ENCODE data around the gene CYB5B.
A peak's percentile ranks its signal among the peaks of the same experiment; 100 is the strongest.

Gene CYB5B, protein sequence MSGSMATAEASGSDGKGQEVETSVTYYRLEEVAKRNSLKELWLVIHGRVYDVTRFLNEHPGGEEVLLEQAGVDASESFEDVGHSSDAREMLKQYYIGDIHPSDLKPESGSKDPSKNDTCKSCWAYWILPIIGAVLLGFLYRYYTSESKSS

DNA sequence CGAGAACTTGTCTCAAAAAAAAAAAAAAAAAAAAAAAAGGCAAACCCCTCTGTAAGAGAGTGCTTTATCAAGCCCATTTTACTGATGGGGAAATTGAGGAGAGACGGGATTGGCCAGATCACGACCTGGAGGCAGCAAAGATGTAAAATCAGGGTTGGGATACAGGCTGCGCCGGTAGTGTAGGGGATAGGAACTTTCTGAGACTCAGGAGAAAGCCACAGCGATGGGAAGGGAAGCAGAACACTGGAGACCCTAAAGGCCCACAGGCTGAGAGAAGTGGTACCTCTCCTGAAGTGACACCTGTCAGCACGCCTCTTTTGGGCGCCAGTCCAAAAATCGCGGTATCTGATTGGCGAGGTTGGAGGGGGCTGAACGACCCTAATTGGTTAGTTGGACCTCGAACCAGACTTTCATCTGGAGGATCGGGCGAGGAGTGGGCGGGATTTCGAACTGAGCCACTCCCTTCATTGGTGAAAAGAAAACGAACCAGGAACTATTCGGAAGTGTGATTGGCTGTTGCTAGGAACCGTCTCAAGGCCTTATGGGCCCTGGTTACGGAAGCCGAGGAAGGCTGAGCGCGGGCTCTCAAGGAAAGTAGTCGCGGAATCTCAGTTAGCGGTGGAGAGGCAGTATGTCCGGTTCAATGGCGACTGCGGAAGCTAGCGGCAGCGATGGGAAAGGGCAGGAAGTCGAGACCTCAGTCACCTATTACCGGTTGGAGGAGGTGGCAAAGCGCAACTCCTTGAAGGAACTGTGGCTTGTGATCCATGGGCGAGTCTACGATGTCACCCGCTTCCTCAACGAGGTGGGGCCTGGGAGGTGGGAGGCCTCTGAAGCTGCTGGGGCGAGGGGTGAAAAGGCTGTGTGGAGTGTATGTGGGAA is at the start of gene CYB5B:
Gene CYB5B, plus strand, starts transcription at position 567 of the 882 bp plus-strand sequence. Its CDS starts 65 bp downstream, at position 632.
- peak; percentile 100 for DNase-seq

DNA sequence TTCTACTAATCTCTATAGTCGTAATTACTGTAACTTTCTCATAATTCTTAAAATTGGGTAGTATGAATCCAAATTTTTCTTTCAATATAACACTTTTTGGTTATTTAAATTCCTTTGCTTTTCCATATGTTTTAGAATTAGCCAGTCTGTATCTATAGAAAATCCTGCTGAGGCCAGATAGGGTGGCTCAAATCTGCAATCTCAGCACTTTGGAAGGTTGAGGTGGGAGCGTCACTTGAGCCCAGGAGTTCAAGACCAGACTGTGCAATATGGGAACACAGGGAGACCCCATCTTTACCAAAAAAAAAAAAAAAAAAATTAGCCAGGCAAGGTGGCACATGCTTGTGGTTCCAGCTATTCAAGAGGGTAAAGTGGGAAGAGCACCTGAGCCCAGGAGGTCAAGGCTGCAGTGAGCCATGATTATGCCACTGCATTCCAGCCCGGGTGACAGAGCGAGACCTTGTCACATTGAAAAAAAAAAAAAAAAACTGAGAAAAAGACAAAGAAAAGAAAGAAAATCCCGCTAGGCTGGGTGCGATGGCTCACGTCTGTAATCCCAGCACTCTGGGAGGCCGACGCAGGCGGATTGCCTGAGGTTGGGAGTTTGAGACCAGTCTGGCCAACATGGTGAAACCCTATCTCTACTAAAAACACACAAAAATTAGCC is 47.9 kb upstream of the CYB5B start:
- no peak for DNase-seq

- no peak for DNase-seq
Observed at GRCh38 chr16:69378036-69378435, 46.4 kb upstream of the CYB5B start.

DNA sequence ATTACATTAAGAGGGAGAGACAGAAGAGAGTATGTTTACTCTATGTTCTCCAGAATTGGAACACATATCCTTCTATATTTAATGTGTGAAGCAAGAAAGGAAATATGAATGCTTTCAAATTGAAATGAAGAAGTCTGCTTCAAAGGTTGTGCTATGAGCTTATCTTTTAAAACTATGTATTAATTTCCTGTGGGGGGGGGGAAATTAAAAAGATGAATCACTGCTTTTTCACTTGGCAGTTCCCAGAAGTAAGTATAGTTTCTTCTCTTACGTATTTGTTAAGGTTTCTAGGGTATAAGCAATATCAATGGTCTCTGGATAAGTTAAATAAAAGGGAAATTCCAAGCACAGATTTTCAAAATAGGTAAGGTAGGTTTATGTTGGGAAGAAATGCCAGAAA is 45.7 kb upstream of the CYB5B start:
- DNase-seq = no peak

- no peak for DNase-seq
Observed at GRCh38 chr16:69381231-69381630, 43.2 kb upstream of the CYB5B start.

GRCh38 chr16:69382421-69382820 is 42.0 kb upstream of the CYB5B start:
- DNase-seq = no peak

GRCh38 chr16:69384974-69385373 is 39.4 kb upstream of the CYB5B start:
- DNase-seq = no peak

GRCh38 chr16:69386596-69386995 is 37.8 kb upstream of the CYB5B start:
- no peak for DNase-seq

- DNase-seq = no peak
Observed at GRCh38 chr16:69393898-69394849, 30.2 kb upstream of the CYB5B start.

GRCh38 chr16:69395859-69396186 is 28.6 kb upstream of the CYB5B start:
- no peak for DNase-seq

- peak; percentile 84 to 90 for DNase-seq
Observed at GRCh38 chr16:69396187-69397061, 28.0 kb upstream of the CYB5B start.

DNA sequence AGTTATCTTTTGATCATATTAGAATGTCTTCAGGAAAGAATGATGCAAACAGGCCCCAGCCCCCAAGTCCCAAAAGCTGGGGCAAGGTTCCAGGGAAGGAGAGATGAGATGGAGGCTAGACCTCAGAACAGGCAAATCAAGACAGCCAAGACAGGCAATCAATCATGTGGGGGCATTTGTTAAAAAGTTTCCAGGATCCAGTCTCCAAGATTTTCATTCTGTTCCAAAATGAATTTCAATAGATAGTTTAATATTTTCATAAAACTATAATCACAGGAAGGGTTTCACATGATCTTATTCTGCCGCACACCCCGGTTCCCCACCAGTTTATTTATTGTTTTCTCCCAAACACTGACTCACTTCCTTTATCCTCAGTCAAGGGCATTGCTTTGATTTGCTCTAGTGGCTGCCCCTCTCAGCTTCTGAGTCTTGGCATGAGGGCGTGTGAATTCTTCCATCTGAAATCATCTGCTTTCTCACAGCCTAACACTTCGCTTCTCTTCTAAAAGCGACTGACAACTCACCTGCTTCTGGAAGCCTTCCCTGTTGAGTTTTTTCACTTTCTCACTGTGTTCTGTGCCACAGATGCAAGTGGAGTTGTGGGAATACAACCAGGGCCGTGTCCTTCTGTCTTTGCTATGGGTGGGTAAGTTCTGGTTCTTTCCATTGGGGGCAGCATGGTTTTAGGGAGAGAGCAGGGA is 26.4 kb upstream of the CYB5B start:
- peak; percentile 75 to 83 for DNase-seq

- DNase-seq = no peak
Observed at GRCh38 chr16:69399361-69399760, 25.1 kb upstream of the CYB5B start.

DNA sequence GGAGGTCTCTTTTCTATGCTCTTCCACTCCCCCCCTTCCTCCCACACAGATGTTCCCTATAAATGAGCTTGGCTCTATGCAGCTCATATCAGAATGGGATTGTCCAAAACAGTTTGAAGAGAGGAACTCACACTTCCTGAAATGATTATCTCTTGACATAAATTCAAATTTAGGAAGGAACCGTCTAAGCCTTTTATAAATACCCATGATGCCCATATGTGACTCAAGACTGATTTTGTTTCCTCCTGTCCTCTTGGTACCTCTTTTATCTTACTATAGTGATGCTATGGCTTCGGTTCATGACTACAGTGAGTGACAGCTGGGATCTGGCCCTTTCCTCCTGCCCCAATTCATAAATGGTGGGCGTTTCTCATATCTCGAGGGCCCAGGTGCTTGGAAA is 22.0 kb upstream of the CYB5B start:
- no peak for DNase-seq

DNA sequence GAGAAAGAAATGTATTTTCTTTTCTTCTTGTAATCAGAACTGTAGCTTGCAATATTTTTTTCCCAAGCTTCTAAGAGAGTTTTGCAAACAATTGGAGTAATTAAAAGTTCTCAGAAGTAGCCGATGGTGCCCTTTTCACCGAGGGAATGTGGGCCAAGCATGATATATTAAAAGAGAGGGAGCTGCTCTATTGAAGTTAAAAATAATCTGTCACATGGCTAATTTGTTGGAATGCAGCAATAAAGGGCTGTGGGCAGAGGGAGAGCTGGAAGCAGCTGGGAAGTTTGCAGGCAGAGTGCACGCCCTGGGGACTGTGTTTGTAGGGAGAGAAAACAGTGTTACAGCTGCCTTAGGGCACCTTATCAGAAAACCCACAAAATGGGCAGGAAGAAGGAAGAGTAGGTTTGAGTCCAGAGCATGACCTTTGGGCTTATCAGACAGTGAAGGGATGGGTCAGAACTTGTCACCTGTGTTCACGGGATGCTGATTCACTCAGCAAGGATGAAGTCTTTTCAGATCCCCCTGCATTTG is 20.1 kb upstream of the CYB5B start:
- no peak for DNase-seq

GRCh38 chr16:69405326-69405725 is 19.1 kb upstream of the CYB5B start:
- no peak for DNase-seq

- no peak for DNase-seq
Observed at GRCh38 chr16:69405757-69406156, 18.7 kb upstream of the CYB5B start.

GRCh38 chr16:69406780-69407331 is 17.6 kb upstream of the CYB5B start:
- DNase-seq = no peak

DNA sequence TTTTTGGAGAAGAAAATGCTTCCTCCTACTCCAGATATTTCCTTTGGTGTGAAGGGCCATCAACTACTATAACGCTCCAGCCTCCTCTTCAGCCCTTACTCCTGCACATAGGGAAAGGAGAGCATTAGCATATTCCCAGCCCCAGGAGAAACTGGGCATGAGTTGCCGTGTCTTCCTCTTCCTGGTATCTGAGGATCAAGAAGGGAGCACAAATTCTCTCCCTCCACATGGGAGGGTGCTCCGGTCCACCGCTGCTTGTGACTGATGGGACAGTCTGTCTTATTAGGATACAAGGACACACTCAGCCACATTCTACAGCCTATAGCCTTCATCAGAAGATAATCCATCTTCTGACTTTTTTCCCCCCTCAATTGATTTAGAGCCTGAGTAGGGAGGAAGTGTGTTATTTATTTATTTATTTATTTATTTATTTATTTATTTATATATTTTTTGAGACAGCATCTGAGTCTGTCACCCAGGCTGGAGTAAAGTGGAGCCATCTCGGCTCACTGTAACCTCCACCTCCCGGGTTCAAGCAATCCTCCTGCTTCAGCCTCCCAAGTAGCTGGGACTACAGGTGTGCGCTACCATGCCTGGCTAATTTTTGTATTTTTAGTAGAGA is 16.6 kb upstream of the CYB5B start:
- no peak for DNase-seq

- DNase-seq = no peak
Observed at GRCh38 chr16:69408475-69408874, 15.9 kb upstream of the CYB5B start.
